H1 (cell line): ENCODE results near the gene TYMS. TPM values are rescaled to one million over a fixed set of nuclear protein-coding genes. Genes with fewer than 3 reads are reported as not detected.

Experiments used
- NRF1 ChIP-seq: IDR thresholded peaks from 2 replicates; pipeline ENCODE4 v1.6.1; 2011; ENCODE audit warnings: mild to moderate bottlenecking, low read depth, low read length, improper control_type of control experiment
- RFX5 ChIP-seq: IDR thresholded peaks from 2 replicates; pipeline ENCODE4 v1.6.1; 2011; ENCODE audit warnings: low read depth, low read length, improper control_type of control experiment, borderline replicate concordance
- SIX5 ChIP-seq: IDR thresholded peaks from 2 replicates; pipeline ENCODE4 v1.6.1; 2011; ENCODE audit warnings: mild to moderate bottlenecking, low read depth, low read length
- TAF1 ChIP-seq: IDR thresholded peaks from 2 replicates; pipeline ENCODE4 v1.6.1; 2011; ENCODE audit warnings: mild to moderate bottlenecking, low read depth, low read length
- ZNF274 ChIP-seq: IDR thresholded peaks from 2 replicates; pipeline ENCODE4 v1.7.0; 2012; ENCODE audit warnings: low read length, borderline replicate concordance; ENCODE audit errors: extremely low read depth
- polyA plus RNA-seq, 7 experiments: library from polyadenylated mRNA; depleted of rRNA in 3 of 7; stranded (reverse) in 5 of 7; unstranded in 2 of 7; fragments of >200 nt in 5 of 7; fragments of 200-250 nt in 2 of 7; gene quantifications; 1 replicate in 5 of 7; 2 replicates in 1 of 7; 4 replicates in 1 of 7; pipeline versions ENCODE4 v1.2.1 to v1.2.3, GENCODE V29; 2011 to 2013; ENCODE audit warnings: missing spikeins in 2 of 7, mixed read lengths in 2 of 7
- total RNA-seq: library from RNA; stranded (reverse); fragmentation: NEBNext Ultra II Directional; extraction: Animal tissue kit (Norgen Biotek cat#: 25700); gene quantifications from 2 replicates; pipeline ENCODE4 v1.2.1, GENCODE V29; 2021

TYMS gene
- total and polyA plus RNA-seq, 2 of the 8 experiments (the other 6 are each of a cell fraction or from before 2014, with no cell fraction given): 91.9 to 110 TPM

DNA sequence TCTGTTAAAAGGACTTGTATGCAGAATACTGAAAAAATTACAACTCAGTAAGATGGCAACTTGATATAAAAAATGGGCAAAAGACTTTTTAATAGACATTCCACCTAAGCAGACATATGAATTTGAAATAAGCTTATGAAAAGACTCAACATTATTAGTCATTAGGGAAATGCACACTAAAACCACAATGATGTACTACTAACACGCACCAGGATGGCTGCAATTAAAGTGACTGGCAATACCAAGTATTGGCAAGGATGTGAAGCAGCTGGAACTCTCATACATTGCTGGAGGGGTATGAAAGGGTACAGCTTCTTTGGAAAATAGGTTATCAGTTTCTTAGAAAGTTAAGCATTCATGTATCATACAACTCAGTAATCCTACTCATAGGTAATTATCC lies 58.2 kb downstream of the TYMS start (continued):
- TF ChIP-seq ZNF274: no peak
- no peak for TF ChIP-seq TAF1
- TF ChIP-seq NRF1: no peak
- no peak for TF ChIP-seq RFX5
- TF ChIP-seq SIX5: no peak
- TF ChIP-seq, all 59 proteins: peak for 0
